B cell (primary cell): Measurements from ENCODE around the gene STAM. TPM values are rescaled to one million over a fixed set of nuclear protein-coding genes. Genes with fewer than 3 reads are reported as not detected.

Source experiments
- ATAC-seq: fragments of 200-7000 bp; cut with Tn5 transposase; one replicate; pipeline ENCODE4 v1.10.0; 2021; ENCODE audit warnings: low read depth, mild to moderate bottlenecking, moderate number of reproducible peaks, moderate library complexity
- CTCF ChIA-PET: fragments of 350-600 bp; sonication (Branson Sonifier 250); formaldehyde crosslinking; loops from one replicate; lab custom pipeline; 2021; ENCODE audit warnings: antibody characterized with exemption, inconsistent platforms; lab: Charles Lee
- POLR2A ChIA-PET: fragments of 350-600 bp; sonication (Branson Sonifier 250); formaldehyde crosslinking; loops from one replicate; lab custom pipeline; 2021; ENCODE audit warnings: antibody characterized with exemption; lab: Charles Lee
- DNase-seq: peaks from one replicate; pipeline ENCODE4 v3.0.0; 2013
- H2AFZ ChIP-seq: 2 replicates; pipeline ENCODE4 v1.6.1; 2012; ENCODE audit warnings: mild to moderate bottlenecking, low read depth, low read length; ENCODE audit not compliant: insufficient read depth, poor library complexity, severe bottlenecking
- H3K27ac ChIP-seq, 2 donors: 1 replicate in 1 of 2; 2 replicates in 1 of 2; pipeline ENCODE4 v1.5.1; 2012 to 2013; ENCODE audit warnings: low read length in 2 of 2, mild to moderate bottlenecking in 2 of 2, moderate library complexity in 1 of 2
- H3K27me3 ChIP-seq, 4 experiments: fragments of 200-600 bp in 1 of 4; sonication (generic) in 1 of 4; replicated peaks in 1 of 4; 1 replicate in 2 of 4; 2 replicates in 2 of 4; pipeline versions ENCODE4 v1.6.1 to v1.7.0; 2013 to 2016; ENCODE audit warnings: low read length in 3 of 4, mild to moderate bottlenecking in 2 of 4, mixed read lengths in 1 of 4, moderate library complexity in 1 of 4; ENCODE audit not compliant: insufficient read depth in 4 of 4, control insufficient read depth in 3 of 4; ENCODE audit errors: control extremely low read depth in 1 of 4
- H3K36me3 ChIP-seq, 2 experiments: replicated peaks in 1 of 2; 1 replicate in 1 of 2; 2 replicates in 1 of 2; pipeline versions ENCODE4 v1.6.1 to v1.7.1; 2013; ENCODE audit warnings: low read length in 1 of 2; ENCODE audit not compliant: insufficient read depth in 2 of 2, control insufficient read depth in 1 of 2; ENCODE audit errors: control extremely low read depth in 1 of 2, extremely low read depth in 1 of 2
- H3K4me1 ChIP-seq, 2 donors: fragments of 200-600 bp in 1 of 2; sonication (generic) in 1 of 2; 1 replicate in 1 of 2; 2 replicates in 1 of 2; pipeline versions ENCODE4 v1.5.1 to v1.6.1; 2013 to 2017; ENCODE audit warnings: low read length in 2 of 2; ENCODE audit not compliant: control insufficient read depth in 2 of 2, insufficient read depth in 2 of 2
- H3K4me2 ChIP-seq: replicated peaks from 2 replicates; pipeline ENCODE3; 2012; ENCODE audit warnings: mild to moderate bottlenecking, low read depth, low read length; ENCODE audit not compliant: poor library complexity, severe bottlenecking
- H3K4me3 ChIP-seq, 5 experiments: fragments of 200-600 bp in 1 of 5; sonication (generic) in 1 of 5; 1 replicate in 3 of 5; 2 replicates in 2 of 5; pipeline versions ENCODE4 v1.5.1 to v1.7.0; 2011 to 2016; ENCODE audit warnings: low read length in 4 of 5, mild to moderate bottlenecking in 4 of 5, low read depth in 2 of 5, control low read depth in 1 of 5, moderate library complexity in 1 of 5; ENCODE audit not compliant: insufficient read depth in 1 of 5; ENCODE audit errors: control extremely low read depth in 1 of 5, extremely low read depth in 1 of 5
- H3K79me2 ChIP-seq: fragments of 200-600 bp; sonication (generic); one replicate; pipeline ENCODE4 v1.6.0; 2016; ENCODE audit warnings: low read length; ENCODE audit not compliant: control insufficient read depth, insufficient read depth
- H3K9ac ChIP-seq: fragments of 200-600 bp; sonication (generic); 2 replicates; pipeline ENCODE4 v1.6.1; 2017; ENCODE audit warnings: mild to moderate bottlenecking, low read length, moderate library complexity
- H3K9me3 ChIP-seq, 3 donors: one replicate each; pipeline versions ENCODE4 v1.6.1 to v1.7.1; 2013; ENCODE audit warnings: low read length in 2 of 3; ENCODE audit not compliant: control insufficient read depth in 2 of 3, insufficient read depth in 1 of 3; ENCODE audit errors: control extremely low read depth in 1 of 3
- H4K20me1 ChIP-seq: 2 replicates; pipeline ENCODE4 v1.6.0; 2012; ENCODE audit warnings: mild to moderate bottlenecking, low read length; ENCODE audit not compliant: insufficient read depth, control insufficient read depth, poor library complexity, severe bottlenecking
- H3K27ac Mint-ChIP-seq: one replicate; pipeline ENCODE4 v1.8.0; 2021; ENCODE audit warnings: mixed read lengths
- H3K27me3 Mint-ChIP-seq: one replicate; pipeline ENCODE4 v1.8.0; 2021; ENCODE audit warnings: mixed read lengths
- H3K4me1 Mint-ChIP-seq: one replicate; pipeline ENCODE4 v1.8.0; 2021; ENCODE audit warnings: mixed read lengths
- H3K4me3 Mint-ChIP-seq: one replicate; pipeline ENCODE4 v1.8.0; 2021; ENCODE audit warnings: mixed read lengths
- H3K9me3 Mint-ChIP-seq: one replicate; pipeline ENCODE4 v1.8.0; 2022; ENCODE audit warnings: mixed read lengths; ENCODE audit not compliant: insufficient read depth
- CTCF ChIP-seq: fragments of 200-600 bp; IDR thresholded peaks from one replicate; pipeline ENCODE4 v1.8.0; 2022; ENCODE audit warnings: antibody characterized with exemption, mild to moderate bottlenecking
- EZH2 ChIP-seq: IDR thresholded peaks from 2 replicates; pipeline ENCODE4 v1.6.1; 2012; ENCODE audit warnings: borderline replicate concordance, low read depth, mild to moderate bottlenecking, moderate library complexity, low read length; ENCODE audit not compliant: insufficient read depth, poor library complexity, severe bottlenecking
- WGBS: methylation state at CpG from one replicate; pipeline ENCODE4 v1.1.5; 2013; ENCODE audit warnings: missing lambda C conversion rate; ENCODE audit not compliant: insufficient coverage; 5-methylcytosine and 5-hydroxymethylcytosine counted together
- intact Hi-C: fragments of 100-400 bp; cut with micrococcal nuclease; formaldehyde crosslinking; loops from one replicate; pipeline ENCODE4 v1.10.0; 2022
- polyA plus RNA-seq: library from polyadenylated mRNA; depleted of rRNA; stranded (reverse); fragments of >200 nt; gene quantifications from 2 replicates; pipeline ENCODE4 v1.2.3, GENCODE V29; 2012
- total RNA-seq, 2 donors: library from RNA; stranded (reverse); fragments of 120-200 nt in 1 of 2; gene quantifications; 1 replicate in 1 of 2; 2 replicates in 1 of 2; pipeline versions ENCODE4 v1.2.3 to v1.2.4, GENCODE V29; 2013 to 2022

The STAM gene
- total and polyA plus RNA-seq, 2 donors (not counting 1 experiment from before 2014, with no cell fraction given): 9.1 to 35.1 TPM

- Mint-ChIP-seq H3K27ac (no peak overlapping the region), H3K4me3 (no peak overlapping the region), H3K9me3 (no peaks in the 10 kb centered on the region), H3K4me1 (peaks cover 3% of the 10 kb centered on the region), H3K27me3 (no peaks in the 10 kb centered on the region)
- intact Hi-C loops: no loop called here
- no peak overlapping the region for H3K9ac ChIP-seq
- H3K79me2 ChIP-seq: no peaks in the 10 kb centered on the region
- no peaks in the 10 kb centered on the region for H3K9me3 ChIP-seq
- H3K27ac ChIP-seq: no peak overlapping the region
- ChIA-PET CTCF (no interaction called here), POLR2A (no interaction called here)
- WGBS: 97% methylated on average over 6 of the region's 6 CpGs
- no peak overlapping the region for H3K4me2 ChIP-seq
- ATAC-seq: no peak
- no peaks in the 10 kb centered on the region for H3K36me3 ChIP-seq
- no peak overlapping the region for H2AFZ ChIP-seq
- H4K20me1 ChIP-seq: no peaks in the 10 kb centered on the region
- H3K4me1 ChIP-seq: no peaks in the 10 kb centered on the region
- TF ChIP-seq CTCF: no peak
- DNase-seq: no peak
- no peak overlapping the region for H3K4me3 ChIP-seq
- H3K27me3 ChIP-seq: no peaks in the 10 kb centered on the region
These were observed 89.7 kb downstream of the STAM start for GRCh38 chr10:17733620-17734019.

DNA sequence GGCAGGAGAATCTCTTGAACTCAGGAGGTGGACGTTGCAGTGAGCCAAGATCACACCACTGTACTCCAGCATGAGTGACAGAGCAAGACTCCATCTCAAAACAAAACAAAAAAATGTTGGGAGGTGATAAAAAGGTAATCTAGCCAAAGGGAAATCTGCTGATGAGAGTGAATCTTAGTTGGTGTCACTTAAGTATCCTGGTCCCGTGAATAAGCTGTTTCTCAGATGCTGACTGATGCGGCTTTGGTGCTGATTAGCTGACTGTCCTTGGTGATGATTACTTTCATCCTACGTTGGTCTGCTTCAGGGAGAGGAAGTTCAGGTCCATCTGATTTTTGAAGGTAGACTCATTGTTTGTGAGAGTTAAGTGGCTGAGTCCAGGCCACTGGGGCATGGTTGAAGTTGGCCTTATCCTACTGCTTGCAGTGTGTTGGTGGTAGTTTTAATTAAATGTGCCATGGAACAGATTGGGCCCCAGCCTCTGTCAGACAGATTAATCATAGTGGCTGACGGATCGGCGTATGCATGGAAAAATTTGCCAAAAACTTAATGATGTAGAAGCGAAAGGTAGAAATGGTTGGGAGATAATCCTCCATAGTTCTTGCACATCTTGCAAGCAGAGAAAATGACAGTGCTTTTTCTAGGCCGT is 90.6 kb downstream of the STAM start:
- no peak overlapping the region for H3K9ac ChIP-seq
- TF ChIP-seq EZH2: no peak
- no peak for TF ChIP-seq CTCF
- H3K27me3 ChIP-seq: no peaks in the 10 kb centered on the region
- ChIA-PET POLR2A (no interaction called here), CTCF (no interaction called here)
- H3K27me3 Mint-ChIP-seq: no peaks in the 10 kb centered on the region
- no peaks in the 10 kb centered on the region for H3K9me3 ChIP-seq
- H3K4me1 Mint-ChIP-seq: peaks cover 3% of the 10 kb centered on the region
- H2AFZ ChIP-seq: no peak overlapping the region
- no peaks in the 10 kb centered on the region for H3K4me1 ChIP-seq
- H3K79me2 ChIP-seq: no peaks in the 10 kb centered on the region
- no peaks in the 10 kb centered on the region for H4K20me1 ChIP-seq
- ATAC-seq (no peak), DNase-seq (no peak)
- no peak overlapping the region for H3K4me3 ChIP-seq
- H3K4me2 ChIP-seq: no peak overlapping the region
- intact Hi-C loops: no loop called here
- no peak overlapping the region for H3K27ac ChIP-seq
- no peaks in the 10 kb centered on the region for H3K9me3 Mint-ChIP-seq
- no peaks in the 10 kb centered on the region for H3K36me3 ChIP-seq
- WGBS: 83% methylated on average over 8 of the region's 9 CpGs
- no peak overlapping the region for H3K27ac Mint-ChIP-seq
- H3K4me3 Mint-ChIP-seq: no peak overlapping the region
